ENCODE measurements around the gene ANTXR2. TPM values are rescaled to one million over a fixed set of nuclear protein-coding genes. Genes with fewer than 3 reads are reported as not detected.
A peak's percentile ranks its signal among the peaks of the same experiment; 100 is the strongest.

The ANTXR2 gene
- total RNA-seq, 4 donors from 2014 or later = 69.6 to 139 (median 118) TPM

- TF ChIP-seq EP300 (IDR thresholded peaks at IDR 0.05) (no peak), CTCF (IDR thresholded peaks at IDR 0.05) (no peak), POLR2A (IDR thresholded peaks at IDR 0.05) (no peak)
- Histone ChIP-seq H3K4me1 (peaks cover 0 to 14% (median 0%) of the 10 kb centered on the region in 4 donors), H3K36me3 (peaks cover 0 to 49% (median 0%) of the 10 kb centered on the region in 3 donors), H3K4me3 (no peak overlapping the region), H3K9me3 (no peaks in the 10 kb centered on the region), H3K27me3 (no peaks in the 10 kb centered on the region), H3K27ac (peak overlapping the region in 2 of 4 donors; percentile 4 to 41)
- WGBS, 2 donors = 26 to 29% methylated on average over 2 of the region's 2 CpGs
- DNase-seq (ENCODE audit: low spot score in 2 of 2) = no peak
Observed at GRCh38 chr4:80027611-80028010, 45.4 kb downstream of the ANTXR2 start.

- peaks cover 0 to 14% (median 0%) of the 10 kb centered on the region in 4 donors for H3K4me1 ChIP-seq
- H3K27me3 ChIP-seq = no peaks in the 10 kb centered on the region
- H3K4me3 ChIP-seq = no peak overlapping the region
- WGBS, 2 donors = 78 to 94% methylated on average over 4 of the region's 4 CpGs
- DNase-seq (ENCODE audit: low spot score in 2 of 2) = no peak
- peaks cover 0 to 53% (median 0%) of the 10 kb centered on the region in 3 donors for H3K36me3 ChIP-seq
- no peaks in the 10 kb centered on the region for H3K9me3 ChIP-seq
- TF ChIP-seq CTCF (IDR thresholded peaks at IDR 0.05) (no peak), EP300 (IDR thresholded peaks at IDR 0.05) (no peak), POLR2A (IDR thresholded peaks at IDR 0.05) (no peak)
- H3K27ac ChIP-seq = no peak overlapping the region
Observed at GRCh38 chr4:80026100-80026499, 46.9 kb downstream of the ANTXR2 start.

- peaks cover 0 to 45% (median 0%) of the 10 kb centered on the region in 3 donors for H3K36me3 ChIP-seq
- WGBS, 2 donors = 94 to 100% methylated on average over 1 of the region's 1 CpG
- DNase-seq (ENCODE audit: low spot score in 2 of 2) = no peak
Observed at GRCh38 chr4:80024335-80024734, 48.7 kb downstream of the ANTXR2 start.

GRCh38 chr4:80022282-80022681 is 50.7 kb downstream of the ANTXR2 start:
- Histone ChIP-seq H3K9me3 (no peaks in the 10 kb centered on the region), H3K27me3 (no peaks in the 10 kb centered on the region), H3K36me3 (peaks cover 0 to 62% (median 0%) of the 10 kb centered on the region in 3 donors), H3K27ac (no peak overlapping the region), H3K4me1 (peaks cover 0 to 15% (median 2%) of the 10 kb centered on the region in 4 donors), H3K4me3 (no peak overlapping the region)
- TF ChIP-seq POLR2A (IDR thresholded peaks at IDR 0.05) (no peak), CTCF (IDR thresholded peaks at IDR 0.05) (no peak), EP300 (IDR thresholded peaks at IDR 0.05) (no peak)
- WGBS, 2 donors = 79 to 82% methylated on average over 3 of the region's 3 CpGs
- DNase-seq (ENCODE audit: low spot score in 2 of 2) = no peak

More at GRCh38 chr4:80024335-80024734, 48.7 kb downstream of the ANTXR2 start:
- peaks cover 0 to 14% (median 0%) of the 10 kb centered on the region in 4 donors for H3K4me1 ChIP-seq
- H3K27me3 ChIP-seq = no peaks in the 10 kb centered on the region
- TF ChIP-seq CTCF (IDR thresholded peaks at IDR 0.05) = no peak
- TF ChIP-seq EP300 (IDR thresholded peaks at IDR 0.05) = no peak
- TF ChIP-seq POLR2A (IDR thresholded peaks at IDR 0.05) = no peak
- H3K27ac ChIP-seq = no peak overlapping the region
- no peaks in the 10 kb centered on the region for H3K9me3 ChIP-seq
- H3K4me3 ChIP-seq = no peak overlapping the region

GRCh38 chr4:80017125-80017854 is 55.7 kb downstream of the ANTXR2 start:
- Histone ChIP-seq H3K4me3 (no peak overlapping the region), H3K27ac (peak overlapping the region in 2 of 4 donors; percentile 28 to 54), H3K9me3 (no peaks in the 10 kb centered on the region), H3K27me3 (no peaks in the 10 kb centered on the region), H3K4me1 (peaks cover 0 to 38% (median 12%) of the 10 kb centered on the region in 4 donors), H3K36me3 (peaks cover 0 to 45% (median 0%) of the 10 kb centered on the region in 3 donors)
- TF ChIP-seq EP300 (IDR thresholded peaks at IDR 0.05) (peak in 1 of 2 donors; percentile 60), CTCF (IDR thresholded peaks at IDR 0.05) (no peak)
- no peak for DNase-seq (ENCODE audit: low spot score in 2 of 2)
- 74 to 78% methylated on average over 2 of the region's 2 CpGs for WGBS, 2 donors
